NCI-H2107 (cell line): ENCODE data around the gene BATF3.

Experiments used
- DNase-seq: peaks from one replicate; lab custom pipeline; 2025; lab: John Stamatoyannopoulos, UW

Gene BATF3

GRCh38 chr1:212684521-212685090, 15.0 kb downstream of the BATF3 start:
- no peak for DNase-seq

GRCh38 chr1:212684076-212684475, 15.6 kb downstream of the BATF3 start:
- DNase-seq, result no peak

- DNase-seq, result no peak
These were observed 16.3 kb downstream of the BATF3 start for GRCh38 chr1:212683357-212683722.

- DNase-seq, result no peak
These were observed 18.8 kb downstream of the BATF3 start for GRCh38 chr1:212680680-212681389.

GRCh38 chr1:212678456-212679410, 20.9 kb downstream of the BATF3 start:
- DNase-seq, result no peak

- no peak for DNase-seq
These were observed 22.1 kb downstream of the BATF3 start for GRCh38 chr1:212677573-212677972.

- no peak for DNase-seq
These were observed 22.5 kb downstream of the BATF3 start for GRCh38 chr1:212677136-212677535.

- DNase-seq, result no peak
These were observed 24.0 kb downstream of the BATF3 start for GRCh38 chr1:212675675-212676074.

GRCh38 chr1:212674872-212675271, 24.8 kb downstream of the BATF3 start:
- no peak for DNase-seq

- DNase-seq, result peak; percentile 80
These were observed 28.2 kb downstream of the BATF3 start for GRCh38 chr1:212671342-212672031.

GRCh38 chr1:212670882-212671281, 28.8 kb downstream of the BATF3 start:
- DNase-seq, result no peak

GRCh38 chr1:212670301-212670700, 29.3 kb downstream of the BATF3 start:
- no peak for DNase-seq

GRCh38 chr1:212669600-212669999, 30.0 kb downstream of the BATF3 start:
- no peak for DNase-seq

GRCh38 chr1:212669102-212669501, 30.5 kb downstream of the BATF3 start:
- DNase-seq, result no peak

GRCh38 chr1:212668477-212668876, 31.2 kb downstream of the BATF3 start:
- no peak for DNase-seq

- DNase-seq, result no peak
These were observed 32.2 kb downstream of the BATF3 start for GRCh38 chr1:212667223-212668139.

GRCh38 chr1:212666116-212666775, 33.4 kb downstream of the BATF3 start:
- DNase-seq, result no peak

- peak; percentile 87 for DNase-seq
These were observed 34.2 kb downstream of the BATF3 start for GRCh38 chr1:212665241-212666115.

- no peak for DNase-seq
These were observed 35.0 kb downstream of the BATF3 start for GRCh38 chr1:212664409-212665199.
